ENCODE results near the gene AHCYL1.
"Not testable (repeated sequence)": the region's sequence is repeated elsewhere in the genome, so short reads cannot be mapped to it uniquely, and the experiment has no call there.

AHCYL1 gene

DNA sequence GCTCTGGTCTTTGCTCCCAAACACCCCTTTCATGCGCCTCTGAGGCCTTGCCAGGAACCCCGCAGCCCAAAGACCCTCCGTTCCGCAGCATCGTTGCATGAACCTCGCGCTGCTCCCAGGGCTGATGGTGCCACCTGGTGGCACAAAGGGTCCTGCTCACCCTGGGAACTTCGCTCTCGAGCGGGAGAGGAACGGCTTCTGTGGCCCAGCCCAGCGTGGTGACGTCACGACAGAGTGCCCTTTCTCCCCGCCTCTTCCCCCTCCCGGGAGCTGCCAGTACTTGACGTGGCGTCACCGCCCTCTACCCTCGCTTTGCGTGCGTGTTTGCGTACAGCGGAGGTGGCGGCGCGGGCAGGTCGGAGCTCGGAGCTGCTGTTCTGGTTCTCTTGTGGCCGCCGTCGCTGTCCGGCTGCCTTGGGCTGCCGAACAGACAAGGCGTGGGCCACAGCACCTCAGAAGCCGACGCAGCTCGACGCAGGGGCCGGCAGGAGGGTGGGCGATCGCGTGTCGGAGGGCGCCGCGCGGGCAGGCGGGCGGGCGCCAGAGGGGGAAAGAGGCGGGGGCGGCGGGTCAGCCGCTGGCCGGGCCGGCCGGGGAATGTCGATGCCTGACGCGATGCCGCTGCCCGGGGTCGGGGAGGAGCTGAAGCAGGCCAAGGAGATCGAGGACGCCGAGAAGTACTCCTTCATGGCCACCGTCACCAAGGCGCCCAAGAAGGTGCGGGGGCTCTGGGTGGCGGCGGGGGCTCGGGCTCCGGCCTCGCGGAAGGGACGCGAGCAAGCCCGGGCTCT, at the start of gene AHCYL1:
TSS of gene AHCYL1 (plus strand) at position 310 of the 791 bp plus-strand sequence. CDS start at position 598, 288 bp downstream.
- peak; percentile 94 to 99 (median 96) for DNase-seq (ENCODE audit: low read depth in 2 of 3, low spot score in 2 of 3)

DNA sequence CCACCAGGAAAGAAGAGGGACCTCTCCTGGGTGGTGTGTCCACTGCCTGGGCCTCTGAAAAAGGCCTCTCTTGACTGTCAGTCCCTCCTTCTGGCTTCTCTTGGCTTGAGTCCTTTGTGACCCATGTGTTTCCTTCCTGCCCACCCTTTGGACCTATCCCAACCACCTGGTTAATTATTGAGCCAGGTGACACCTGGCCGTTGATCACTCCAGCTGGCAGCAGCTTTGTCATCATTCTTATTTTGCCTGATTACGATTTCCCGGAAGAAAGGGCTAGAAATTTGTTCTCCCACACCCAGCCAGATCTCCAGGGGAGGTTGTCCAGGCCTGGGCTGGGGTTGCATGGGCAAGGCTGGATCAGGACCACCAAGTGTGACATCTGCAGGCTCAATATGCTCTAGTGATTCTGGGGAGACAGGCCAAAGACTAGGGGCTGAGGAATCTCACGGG, 49.1 kb upstream of the AHCYL1 start:
- no peak for DNase-seq (ENCODE audit: low read depth in 2 of 3, low spot score in 2 of 3)

DNA sequence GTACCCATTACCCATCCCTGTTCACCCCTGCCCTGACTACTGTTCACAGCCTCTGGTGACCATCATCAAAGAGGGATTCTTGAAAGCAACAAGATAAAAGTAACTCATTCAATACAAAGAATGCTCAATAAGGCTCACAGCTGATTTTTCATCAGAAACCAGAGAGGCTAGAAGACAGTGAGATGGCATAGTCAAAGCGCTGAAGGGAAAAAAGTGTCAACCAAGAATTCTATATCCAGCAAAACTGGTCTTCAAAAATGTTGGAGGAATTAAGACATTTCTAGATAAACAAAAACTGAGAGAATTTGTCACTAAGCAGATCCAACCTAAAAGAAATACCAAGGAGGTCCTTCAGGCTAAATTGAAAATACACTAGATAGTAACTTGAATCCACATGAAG, 46.8 kb upstream of the AHCYL1 start:
- no peak for DNase-seq (ENCODE audit: low read depth in 2 of 3, low spot score in 2 of 3)

DNA sequence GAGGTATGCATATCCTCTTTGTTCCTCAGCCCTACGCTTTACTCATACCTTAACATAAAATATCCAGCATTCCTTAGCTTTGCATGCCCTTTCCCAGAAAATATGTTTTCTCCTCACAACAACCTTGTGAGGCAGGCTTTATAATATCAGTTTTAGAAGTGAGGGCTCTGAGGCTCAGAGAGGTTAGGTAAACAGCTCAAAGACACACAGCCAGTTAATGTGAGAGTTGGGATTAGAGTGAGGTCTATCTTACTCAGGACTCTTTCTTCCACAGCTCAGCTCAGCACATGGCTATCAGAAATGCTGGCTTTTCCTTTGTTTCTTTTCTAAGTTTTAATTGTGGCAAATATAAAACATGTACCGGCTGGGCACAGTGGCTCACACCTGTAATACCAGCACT, 46.0 kb upstream of the AHCYL1 start:
- no peak for DNase-seq (ENCODE audit: low read depth in 2 of 3, low spot score in 2 of 3)

DNA sequence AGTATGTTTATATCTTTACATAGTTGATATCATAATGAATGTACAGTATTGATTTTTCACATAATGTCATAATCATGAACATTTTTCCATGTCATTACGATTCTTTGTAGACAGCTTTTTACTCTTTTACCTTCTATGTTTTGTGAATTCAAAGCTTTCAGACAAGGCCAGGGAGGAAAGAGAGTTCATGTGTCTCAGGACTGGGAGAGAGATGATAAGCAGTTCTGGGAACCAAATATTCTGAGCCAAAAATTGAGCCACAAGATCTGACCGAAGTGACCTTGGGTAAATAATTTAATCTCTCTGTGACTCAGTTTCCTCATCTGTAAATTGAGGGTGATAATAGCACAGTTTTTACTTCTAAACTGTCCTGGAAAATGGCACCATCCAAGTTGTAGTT, 42.1 kb upstream of the AHCYL1 start:
- no peak for DNase-seq (ENCODE audit: low read depth in 2 of 3, low spot score in 2 of 3)

DNA sequence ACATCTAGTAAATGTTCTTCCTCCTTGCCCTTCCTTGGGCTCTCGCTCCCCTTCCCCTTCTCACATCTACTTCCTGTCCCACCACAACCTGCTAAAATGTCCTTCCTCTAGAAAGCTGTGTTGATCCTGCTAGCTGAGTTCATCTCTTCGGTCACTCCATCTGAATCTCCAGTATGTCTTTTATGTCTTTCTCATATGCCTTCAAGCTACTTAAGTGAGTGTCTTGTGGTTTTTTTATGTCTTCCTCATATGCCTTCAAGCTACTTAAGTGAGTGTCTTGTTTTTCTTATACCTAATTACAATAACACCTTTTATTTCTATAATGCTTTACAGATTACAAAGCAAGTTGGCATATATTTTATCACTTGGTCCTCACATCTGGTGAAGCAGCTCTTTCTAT, 40.0 kb upstream of the AHCYL1 start:
- no peak for DNase-seq (ENCODE audit: low read depth in 2 of 3, low spot score in 2 of 3)

DNA sequence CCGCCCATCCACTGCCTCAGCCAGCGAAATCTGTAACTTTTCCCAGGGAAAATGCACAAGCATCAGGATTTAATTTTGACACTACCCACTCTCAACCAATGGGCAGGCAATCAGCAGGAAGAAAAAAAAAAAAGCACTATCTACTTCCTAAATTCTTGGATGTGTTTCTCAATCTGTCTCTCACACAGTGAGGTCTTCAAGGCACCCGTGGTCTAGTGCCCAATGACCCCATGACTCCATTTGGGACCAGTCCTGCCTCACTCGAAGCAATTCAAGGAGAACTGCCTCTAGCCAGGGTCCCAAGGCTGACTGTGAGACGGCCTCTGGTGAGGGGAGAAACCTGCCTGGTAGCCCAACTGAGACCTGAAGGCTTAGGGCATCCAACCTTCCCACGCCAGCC, 38.1 kb upstream of the AHCYL1 start:
- DNase-seq (ENCODE audit: low read depth in 2 of 3, low spot score in 2 of 3): no peak

DNA sequence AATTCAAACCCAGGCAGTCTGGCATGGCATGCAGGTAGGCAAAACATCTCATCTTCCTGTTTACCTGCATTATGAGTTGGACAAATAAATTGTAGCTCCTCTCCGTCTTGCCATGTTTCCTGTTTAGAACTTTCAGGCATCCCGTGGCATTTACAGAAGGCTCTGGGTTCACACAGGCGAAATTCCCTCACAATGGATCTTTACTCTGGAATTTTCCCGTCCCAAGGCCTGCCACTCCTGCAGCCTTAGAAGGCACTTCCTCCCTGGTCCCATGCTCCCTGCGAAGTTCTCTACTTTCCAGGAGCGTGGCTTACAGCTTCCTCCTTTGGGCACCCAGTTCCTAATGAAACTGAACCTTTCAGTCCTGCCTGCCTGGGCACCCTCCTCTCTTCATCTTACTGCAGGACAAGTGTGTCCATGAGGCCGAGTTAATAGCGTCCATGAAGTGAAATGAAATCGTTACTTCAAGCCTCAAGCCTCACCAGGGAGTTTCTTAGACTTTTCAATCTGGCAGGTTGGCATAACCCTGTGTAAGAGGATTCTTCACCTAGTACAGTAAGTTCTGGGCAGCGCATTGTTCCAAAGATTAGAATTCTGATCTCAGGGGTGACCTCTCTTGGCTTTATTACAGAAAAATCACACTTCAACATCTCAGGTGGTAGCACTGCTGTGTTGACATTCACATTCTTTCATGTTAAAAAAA, 36.8 kb upstream of the AHCYL1 start:
- no peak for DNase-seq (ENCODE audit: low read depth in 2 of 3, low spot score in 2 of 3)

DNA sequence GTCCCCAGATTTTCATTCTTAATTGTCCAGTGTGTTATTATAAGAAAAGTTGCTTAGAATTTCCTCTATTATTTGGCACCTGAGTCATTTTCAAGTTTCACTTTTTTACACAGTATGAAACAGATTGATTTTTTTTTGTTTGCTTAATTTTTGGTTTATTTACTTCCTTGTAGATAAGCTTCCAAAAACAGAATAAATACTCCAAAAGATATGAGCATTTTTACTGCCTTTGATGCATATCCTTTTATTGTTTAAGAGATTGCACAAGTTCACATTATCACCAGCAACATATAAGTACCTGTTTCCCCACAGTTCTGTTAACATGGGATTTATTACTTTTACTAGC, 36.3 kb upstream of the AHCYL1 start:
- no peak for DNase-seq (ENCODE audit: low read depth in 2 of 3, low spot score in 2 of 3)

DNA sequence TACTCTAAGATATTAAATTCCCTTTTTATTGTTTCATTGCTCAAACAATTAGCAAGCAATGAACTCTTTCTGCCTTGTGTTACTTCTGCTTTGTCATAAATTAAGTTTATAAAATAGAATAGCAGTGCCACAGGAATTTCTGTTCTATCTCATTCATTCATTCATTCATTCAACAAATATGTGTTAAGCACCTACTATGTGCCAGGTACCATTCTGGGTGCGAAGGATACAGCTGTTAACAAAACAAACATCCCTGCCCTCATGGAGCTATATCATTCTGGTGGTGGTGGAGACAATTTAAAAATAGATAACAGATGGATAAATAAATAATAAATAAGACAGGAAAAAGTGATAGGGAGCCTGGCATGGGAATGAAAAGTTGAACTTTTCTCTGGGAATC, 34.5 kb upstream of the AHCYL1 start:
- no peak for DNase-seq (ENCODE audit: low read depth in 2 of 3, low spot score in 2 of 3)

DNA sequence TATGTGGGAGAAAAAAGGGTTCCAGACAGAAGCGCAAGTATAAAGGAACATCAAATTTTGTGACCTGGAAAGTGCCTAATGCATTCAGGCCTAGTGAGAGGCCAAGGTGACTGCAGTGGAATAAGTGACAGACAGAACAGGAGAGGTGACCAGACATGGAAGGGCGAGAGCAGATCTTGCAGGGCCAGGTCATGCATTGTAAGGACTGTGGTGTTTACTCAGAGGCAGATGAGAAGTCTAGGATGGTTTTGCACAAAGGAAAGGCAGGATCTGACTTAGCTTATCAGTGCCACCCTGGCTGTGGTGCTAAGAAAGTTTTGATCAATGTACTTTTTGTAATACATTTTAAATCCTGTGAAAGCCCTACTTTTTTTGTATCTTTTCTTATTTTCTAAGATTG, 34.1 kb upstream of the AHCYL1 start:
- DNase-seq (ENCODE audit: low read depth in 2 of 3, low spot score in 2 of 3): no peak

DNA sequence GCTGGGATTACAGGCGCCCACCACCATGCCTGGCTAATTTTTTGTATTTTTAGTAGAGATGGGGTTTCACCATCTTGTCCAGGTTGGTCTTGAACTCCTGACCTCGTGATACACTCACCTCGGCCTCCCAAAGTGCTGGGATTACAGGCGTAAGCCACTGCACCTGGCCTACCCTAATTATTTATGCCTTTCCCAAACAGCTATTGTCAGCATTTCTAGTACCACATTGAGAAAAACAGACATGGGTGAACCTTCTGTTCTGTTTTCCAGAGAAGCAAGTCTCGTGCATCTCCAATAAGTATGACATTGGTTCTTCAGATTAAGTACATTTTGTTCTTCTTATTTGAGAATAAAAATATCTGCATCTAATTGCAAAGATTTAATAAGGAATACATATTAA, 33.1 kb upstream of the AHCYL1 start:
- DNase-seq (ENCODE audit: low read depth in 2 of 3, low spot score in 2 of 3): not testable (repeated sequence)

DNA sequence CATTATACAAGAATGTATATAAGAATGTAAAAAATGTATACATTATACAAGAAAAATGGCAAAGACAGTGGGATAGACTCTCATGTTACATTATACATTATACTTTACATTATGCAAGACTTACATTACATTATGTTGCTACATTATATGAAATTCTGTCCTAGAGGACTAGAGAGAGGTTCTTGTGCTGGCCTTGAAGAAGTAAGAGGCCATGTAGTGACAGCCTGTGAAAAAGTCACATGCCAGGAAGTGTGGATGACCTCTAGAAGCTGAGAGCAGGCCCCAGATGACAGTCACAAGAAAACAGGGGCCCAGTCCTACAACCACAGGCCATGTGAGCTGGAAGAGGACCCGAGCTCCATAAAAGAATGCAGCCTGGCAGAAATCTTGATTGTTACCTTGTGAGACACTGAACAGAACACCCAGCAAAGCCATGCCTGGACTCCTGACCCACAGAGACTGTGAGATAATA, 30.5 kb upstream of the AHCYL1 start:
- no peak for DNase-seq (ENCODE audit: low read depth in 2 of 3, low spot score in 2 of 3)

DNA sequence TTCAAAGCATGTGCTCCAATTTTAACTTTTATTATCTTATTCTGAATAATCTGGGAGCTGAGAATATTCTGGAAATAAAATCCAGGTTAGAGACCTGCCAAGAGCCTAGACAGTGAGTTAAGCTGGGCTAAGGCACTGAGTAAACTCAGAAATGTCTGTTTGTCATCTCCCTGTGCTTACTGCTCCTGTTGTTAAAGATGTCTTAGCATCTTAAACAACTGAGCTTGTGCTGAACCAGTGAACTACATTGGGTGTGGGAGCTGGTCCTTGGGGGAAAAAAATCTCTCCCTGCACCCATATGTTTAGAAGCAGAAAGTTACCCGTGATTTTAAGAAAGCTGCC, 25.0 kb upstream of the AHCYL1 start:
- DNase-seq (ENCODE audit: low read depth in 2 of 3, low spot score in 2 of 3): no peak

DNA sequence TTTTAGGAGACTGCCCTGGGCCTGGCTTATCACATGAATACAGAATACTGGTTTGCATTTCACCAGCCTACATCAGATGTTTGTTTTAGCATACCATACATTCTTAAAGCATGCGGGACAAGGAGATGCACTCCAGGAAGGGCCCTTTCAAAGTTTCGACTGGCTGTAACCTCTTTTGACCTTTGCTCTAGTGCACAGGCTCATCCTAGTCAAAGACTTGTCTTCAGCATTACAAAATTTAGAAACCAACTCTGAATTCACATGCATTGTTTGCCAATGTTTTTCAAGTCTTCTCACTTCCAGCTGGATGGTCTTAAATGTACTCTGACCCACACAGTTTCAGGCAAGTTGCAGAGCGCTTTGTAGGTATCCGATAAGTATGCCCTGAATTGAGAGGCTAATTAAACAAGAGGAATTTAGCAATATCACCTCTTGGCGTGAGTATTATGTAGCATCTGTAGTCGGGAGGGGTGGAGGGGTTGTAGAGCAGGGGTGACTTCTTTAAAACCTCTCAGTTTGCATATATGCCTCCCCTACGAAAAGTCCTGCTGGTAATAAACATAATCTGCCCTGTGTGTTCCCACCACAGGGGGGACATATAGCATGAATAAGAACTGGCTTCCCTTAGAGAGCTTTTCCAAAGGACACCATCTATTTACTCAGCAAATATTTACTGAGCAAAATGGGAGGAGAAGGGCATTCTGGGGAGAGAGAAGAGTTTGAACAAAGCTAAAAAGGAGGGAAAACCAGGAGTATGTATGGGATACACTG, 24.4 kb upstream of the AHCYL1 start:
- no peak for DNase-seq (ENCODE audit: low read depth in 2 of 3, low spot score in 2 of 3)

DNA sequence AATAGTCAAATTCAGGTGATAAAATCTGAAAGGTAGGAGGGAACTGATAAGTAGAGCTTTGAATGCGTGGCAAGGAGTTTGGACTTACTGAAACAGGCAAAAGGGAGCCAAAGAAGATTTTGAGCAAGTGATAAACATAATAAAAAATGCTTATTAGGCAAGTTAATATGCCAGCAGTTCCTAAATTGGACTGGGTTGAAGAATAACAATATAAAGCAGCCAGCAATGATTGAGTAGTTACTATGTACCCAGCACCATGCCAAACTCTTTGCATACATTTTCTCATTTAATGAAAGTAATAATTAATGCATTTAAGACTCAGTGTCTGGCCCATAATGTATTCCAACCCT, 23.8 kb upstream of the AHCYL1 start:
- DNase-seq (ENCODE audit: low read depth in 2 of 3, low spot score in 2 of 3): no peak

DNA sequence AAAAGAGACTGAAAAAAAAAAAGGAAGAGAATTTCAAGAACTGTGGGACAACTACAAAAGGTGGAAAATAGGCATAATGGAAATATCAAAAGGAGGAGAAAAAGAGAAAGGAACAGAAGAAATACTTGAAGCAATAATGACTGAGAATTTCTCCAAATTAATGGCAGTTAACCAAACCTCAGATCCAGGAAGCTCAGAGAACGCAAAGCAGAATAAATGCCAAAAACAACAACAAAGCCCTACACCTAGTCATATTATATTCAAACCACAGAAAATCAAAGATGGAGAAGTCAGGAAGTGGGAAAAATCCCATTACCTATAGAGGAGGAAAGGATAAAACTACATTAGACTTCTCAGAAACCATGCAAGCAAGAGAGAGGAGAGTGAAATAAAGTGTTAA, 20.7 kb upstream of the AHCYL1 start:
- no peak for DNase-seq (ENCODE audit: low read depth in 2 of 3, low spot score in 2 of 3)

DNA sequence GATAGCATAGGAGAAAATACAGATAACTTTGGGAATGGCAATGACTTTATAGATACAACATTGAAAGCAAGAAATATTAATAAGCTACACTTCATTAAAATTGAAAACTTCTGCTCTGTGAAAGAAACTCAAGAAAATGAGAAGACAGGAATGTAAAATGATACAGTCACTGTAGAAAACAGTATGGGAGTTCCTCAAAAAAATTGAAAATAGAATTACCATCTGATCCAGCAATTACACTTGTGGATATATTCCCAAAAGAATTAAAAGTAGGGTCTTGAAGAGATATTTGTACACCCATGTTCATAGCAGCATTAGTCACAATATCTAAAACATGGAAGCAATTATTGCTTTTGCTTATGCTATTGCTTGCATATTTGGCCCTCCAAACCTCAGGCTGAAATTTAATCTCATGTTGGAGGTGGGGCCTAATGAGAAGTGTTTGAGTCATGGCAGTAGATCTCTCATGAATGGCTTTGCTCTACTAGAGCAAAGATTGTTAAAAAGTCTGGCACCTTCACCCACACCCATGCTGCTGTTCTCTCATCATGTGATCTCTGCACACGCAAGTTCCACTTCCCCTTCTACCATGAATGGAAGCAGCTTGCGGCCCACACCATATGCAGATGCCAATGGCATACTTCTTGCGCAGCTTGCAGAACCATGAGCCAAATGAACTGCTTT, 15.3 kb upstream of the AHCYL1 start:
- DNase-seq (ENCODE audit: low read depth in 2 of 3, low spot score in 2 of 3): no peak

DNA sequence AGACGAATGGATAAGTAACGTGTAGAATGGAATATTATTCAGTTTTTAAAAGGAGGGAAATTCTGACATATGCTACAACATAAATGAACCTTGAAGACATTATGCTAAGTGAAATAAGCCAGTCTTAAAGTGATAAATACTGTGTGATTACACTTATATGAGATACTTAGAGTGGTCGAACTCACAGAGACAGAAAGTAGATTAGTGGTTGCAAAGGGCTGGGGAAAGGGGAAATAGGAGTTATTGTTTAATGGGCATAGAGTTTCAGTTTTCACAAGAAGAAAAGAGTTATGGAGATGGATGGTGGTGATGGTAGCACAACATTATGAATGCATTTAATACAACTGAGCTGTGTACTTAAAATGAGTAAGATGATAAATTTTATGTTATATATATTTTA, 14.7 kb upstream of the AHCYL1 start:
- no peak for DNase-seq (ENCODE audit: low read depth in 2 of 3, low spot score in 2 of 3)

DNA sequence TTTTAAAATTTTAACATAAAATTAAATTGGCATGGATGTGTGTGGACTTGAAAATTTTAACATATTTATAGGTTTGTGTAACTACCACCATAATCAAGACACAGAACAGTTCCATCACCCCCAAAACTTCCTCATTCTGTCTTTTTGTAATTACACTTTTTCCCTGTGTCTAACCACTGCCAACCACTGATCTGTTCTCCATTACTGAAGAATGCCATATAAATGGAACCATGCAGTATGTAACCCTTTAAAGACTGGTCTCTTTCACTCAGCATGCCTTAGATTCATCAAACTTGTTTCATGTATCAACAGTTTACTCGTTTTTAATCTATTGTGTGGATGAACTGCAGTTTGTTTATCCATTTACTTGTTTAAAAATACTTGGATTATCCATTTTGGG, 13.0 kb upstream of the AHCYL1 start:
- DNase-seq (ENCODE audit: low read depth in 2 of 3, low spot score in 2 of 3): no peak

DNA sequence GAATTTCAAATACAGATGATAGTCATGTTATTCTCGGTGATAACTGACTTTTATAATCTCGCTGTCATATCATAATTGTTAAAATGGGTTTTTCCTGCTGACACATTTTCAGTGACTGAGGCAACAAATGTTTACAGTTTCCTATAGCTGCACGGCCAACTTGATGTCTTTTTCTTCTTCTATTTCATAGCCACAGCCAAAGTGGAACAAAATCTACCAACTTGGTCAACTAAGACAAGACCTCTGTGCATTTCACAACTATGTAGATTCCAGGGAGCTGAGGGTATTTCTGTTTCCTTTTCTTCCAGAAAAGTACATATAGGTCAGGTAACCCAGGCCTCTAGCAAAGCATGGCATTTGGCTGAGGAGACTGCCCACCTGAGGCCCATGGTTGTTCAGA, 10.4 kb upstream of the AHCYL1 start:
- DNase-seq (ENCODE audit: low read depth in 2 of 3, low spot score in 2 of 3): no peak

DNA sequence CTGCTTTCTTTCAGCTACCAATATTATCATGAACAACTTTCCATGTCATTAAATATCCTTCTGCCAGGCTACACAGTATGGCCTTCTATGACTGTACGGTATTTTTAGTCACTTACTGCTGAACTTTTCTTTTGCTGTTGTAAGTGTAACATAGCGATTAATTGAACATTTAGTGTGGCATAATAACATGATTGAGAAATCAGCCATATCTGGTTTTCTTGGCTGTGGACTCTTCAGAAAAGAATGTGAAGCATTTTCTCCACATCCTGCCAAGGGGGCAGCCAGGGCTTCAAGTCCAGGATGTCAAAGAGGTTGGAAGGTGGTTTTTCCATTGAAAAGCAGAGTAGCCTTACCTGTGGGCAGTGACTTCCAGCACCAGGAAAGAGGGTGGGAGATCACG, 8.8 kb upstream of the AHCYL1 start:
- no peak for DNase-seq (ENCODE audit: low read depth in 2 of 3, low spot score in 2 of 3)

All from activated CD8-positive, alpha-beta memory T cell treated with anti-CD3 and anti-CD28 coated beads for 48 hours (primary cell).